Cardiac fibroblast (primary cell): Measurements from ENCODE around the gene HNRNPK.

Experiments used
- DNase-seq, 2 donors: peaks; one replicate each; pipeline versions ENCODE4 v3.0.0 to v3.0.0-alpha.2; 2010; ENCODE audit warnings: low read depth in 2 of 2
- H3K4me3 ChIP-seq, 2 donors: replicated peaks in 1 of 2; 1 replicate in 1 of 2; 2 replicates in 1 of 2; pipeline ENCODE4 v1.5.1; 2011; ENCODE audit warnings: low read depth in 2 of 2, low read length in 2 of 2, mild to moderate bottlenecking in 2 of 2, moderate library complexity in 1 of 2
- TF ChIP-seq, protein P1 (sequence below): IDR thresholded peaks from one replicate; pipeline ENCODE4 v1.5.1; 2011; ENCODE audit warnings: low read depth, mild to moderate bottlenecking, low read length, inconsistent platforms

Gene HNRNPK

DNA sequence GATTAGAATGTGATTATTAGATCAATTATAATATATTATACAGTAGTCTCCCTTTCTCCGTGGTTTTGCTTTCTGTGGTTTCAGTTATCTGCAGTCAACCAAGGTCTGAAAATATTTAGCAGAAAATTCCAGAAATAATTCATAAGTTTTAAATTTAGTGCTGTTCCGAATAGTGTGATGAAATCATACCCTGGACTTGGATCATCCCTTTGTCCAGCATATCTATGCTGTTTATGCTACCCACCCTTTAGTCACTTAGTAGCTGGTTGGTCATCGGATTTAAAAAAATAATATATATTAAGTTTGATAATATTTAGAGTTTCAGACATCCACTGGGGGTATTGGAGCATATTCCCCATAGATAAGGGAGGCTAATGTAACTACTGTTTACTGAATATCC, 20.2 kb upstream of the HNRNPK start:
- peak; percentile 30 to 33 for DNase-seq
- TF ChIP-seq, protein P1, sequence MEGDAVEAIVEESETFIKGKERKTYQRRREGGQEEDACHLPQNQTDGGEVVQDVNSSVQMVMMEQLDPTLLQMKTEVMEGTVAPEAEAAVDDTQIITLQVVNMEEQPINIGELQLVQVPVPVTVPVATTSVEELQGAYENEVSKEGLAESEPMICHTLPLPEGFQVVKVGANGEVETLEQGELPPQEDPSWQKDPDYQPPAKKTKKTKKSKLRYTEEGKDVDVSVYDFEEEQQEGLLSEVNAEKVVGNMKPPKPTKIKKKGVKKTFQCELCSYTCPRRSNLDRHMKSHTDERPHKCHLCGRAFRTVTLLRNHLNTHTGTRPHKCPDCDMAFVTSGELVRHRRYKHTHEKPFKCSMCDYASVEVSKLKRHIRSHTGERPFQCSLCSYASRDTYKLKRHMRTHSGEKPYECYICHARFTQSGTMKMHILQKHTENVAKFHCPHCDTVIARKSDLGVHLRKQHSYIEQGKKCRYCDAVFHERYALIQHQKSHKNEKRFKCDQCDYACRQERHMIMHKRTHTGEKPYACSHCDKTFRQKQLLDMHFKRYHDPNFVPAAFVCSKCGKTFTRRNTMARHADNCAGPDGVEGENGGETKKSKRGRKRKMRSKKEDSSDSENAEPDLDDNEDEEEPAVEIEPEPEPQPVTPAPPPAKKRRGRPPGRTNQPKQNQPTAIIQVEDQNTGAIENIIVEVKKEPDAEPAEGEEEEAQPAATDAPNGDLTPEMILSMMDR = no peak
- no peak overlapping the region for H3K4me3 ChIP-seq

DNA sequence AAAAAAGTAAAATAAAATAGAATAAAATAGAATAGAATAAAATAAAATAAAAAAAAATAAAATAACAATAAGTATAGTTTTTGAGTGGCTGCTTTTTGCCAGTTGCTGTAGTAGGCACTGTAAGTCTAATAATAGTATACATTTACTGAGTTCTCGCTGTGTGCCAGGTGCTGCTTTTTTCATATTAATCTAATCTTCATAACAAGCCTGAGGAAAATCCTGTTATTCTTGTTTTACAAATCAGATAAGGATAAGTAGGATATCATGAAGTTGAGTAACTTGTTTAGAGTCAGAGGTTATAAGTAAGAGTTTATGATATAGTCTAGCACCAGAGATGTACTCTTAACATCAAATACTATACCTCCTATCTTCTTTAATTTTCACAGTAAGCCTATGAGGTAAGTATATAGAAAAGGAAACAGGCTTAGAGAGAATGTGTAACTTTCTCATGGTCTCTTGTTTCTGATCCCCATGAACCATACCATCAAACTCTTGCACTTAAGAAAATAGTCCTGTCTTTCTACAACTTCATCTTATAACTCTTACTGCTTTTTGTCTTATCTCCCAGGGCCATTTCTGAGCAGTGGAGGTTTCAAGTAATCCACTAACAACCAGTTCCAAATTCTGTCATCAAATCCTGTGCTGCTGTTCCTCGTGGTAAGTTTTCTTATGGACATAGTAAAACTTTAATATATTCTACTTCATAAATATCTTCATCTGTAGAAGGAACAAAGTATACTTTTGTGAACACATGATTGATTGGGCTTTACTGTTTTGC, 19.3 kb upstream of the HNRNPK start:
- no peak overlapping the region for H3K4me3 ChIP-seq
- TF ChIP-seq, protein P1 = no peak
- no peak for DNase-seq

DNA sequence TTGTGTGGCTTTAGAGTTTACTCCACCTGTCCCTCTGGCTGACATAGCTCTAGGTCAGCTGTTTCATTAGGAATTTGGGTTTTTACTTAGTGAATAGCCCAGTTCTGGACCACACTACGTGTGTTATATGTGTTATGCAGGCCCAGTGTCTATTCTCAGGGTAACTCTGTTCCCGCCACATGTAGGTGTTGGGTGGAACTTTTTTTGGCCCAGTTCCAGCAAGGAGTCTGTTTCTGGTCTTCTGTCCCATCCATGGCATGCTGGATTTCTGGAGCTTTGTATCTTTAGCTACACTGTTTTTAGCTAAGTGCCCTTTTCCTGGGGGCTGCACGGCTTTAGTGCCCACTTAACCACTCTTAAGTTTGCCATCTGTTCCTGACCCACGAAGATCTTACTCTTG, 16.1 kb upstream of the HNRNPK start:
- H3K4me3 ChIP-seq = no peak overlapping the region
- TF ChIP-seq, protein P1 = no peak
- DNase-seq = no peak

DNA sequence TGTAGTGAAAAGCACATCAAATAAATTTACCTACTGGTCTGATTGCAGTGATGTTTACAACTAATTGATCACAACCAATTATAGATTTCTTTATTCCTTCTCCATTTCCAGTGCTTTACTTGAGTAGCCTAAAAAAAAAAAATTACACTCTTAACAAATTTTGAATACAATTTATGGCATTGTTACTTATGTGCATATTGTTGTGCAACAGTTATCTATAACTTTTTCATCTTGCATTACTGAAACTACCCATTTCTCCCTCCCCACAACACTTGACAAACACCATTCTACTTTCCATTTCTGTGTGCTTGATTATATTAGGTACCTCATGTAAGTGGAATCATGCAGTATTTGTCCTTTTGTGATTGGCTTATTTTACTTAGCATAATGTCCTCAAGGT, 12.9 kb upstream of the HNRNPK start:
- TF ChIP-seq, protein P1 = no peak
- H3K4me3 ChIP-seq = no peak overlapping the region
- DNase-seq = no peak

DNA sequence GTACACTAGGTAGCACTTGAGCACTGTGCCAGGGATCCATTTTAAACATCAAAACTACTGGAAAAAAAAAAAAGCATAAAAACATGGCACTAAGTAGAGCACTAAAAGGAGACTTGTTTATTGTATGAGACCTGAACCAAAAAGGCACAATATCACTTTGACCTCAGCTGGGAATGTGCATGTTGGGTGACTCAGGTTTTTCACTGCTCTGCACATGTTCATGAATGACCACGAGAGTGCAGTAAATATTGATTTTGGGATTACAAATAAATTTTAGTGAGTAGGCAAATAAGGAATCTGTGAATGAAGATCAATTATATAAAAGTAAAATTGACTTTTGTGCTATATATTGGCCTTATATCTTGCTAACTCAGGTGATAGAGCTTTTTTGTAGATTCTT, 12.4 kb upstream of the HNRNPK start:
- H3K4me3 ChIP-seq = no peak overlapping the region
- DNase-seq = peak in 1 of 2 donors; percentile 39
- TF ChIP-seq, protein P1 = no peak

DNA sequence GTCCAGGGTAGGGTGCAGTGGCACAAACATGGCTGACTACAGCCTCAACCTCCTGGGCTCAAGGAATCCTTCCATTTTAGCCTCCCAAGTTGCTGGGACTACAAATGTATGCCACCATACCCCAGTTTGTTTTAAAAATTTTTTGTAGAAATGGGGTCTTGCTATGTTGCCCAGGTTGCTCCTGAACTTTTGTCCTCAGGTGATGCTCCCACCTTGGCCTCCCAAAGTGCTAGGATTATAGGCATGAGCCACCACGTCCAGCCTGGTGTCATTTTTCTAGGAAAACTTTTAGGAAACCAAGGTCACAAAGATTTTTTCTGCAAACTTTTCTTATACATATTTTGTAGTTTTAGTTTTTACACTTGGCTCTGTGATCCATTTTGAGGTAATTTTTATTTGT, 11.3 kb upstream of the HNRNPK start:
- DNase-seq = no peak

More for the DNA sequence above, 11.3 kb upstream of the HNRNPK start:
- TF ChIP-seq, protein P1 = no peak
- no peak overlapping the region for H3K4me3 ChIP-seq
